ENCODE measurements around the gene SURF2.
"Not testable (repeated sequence)": the region's sequence is repeated elsewhere in the genome, so short reads cannot be mapped to it uniquely, and the experiment has no call there.

SURF2 gene

GRCh38 chr9:133357656-133358055 lies 1.3 kb downstream of the SURF2 start:
- no peak for DNase-seq

- no peak for DNase-seq
These were observed 3.2 kb downstream of the SURF2 start for GRCh38 chr9:133359399-133360175.

- no peak for DNase-seq
These were observed 4.3 kb downstream of the SURF2 start for GRCh38 chr9:133360400-133361393.

GRCh38 chr9:133361507-133362092 lies 5.2 kb downstream of the SURF2 start:
- no peak for DNase-seq

GRCh38 chr9:133362359-133363044 lies 6.2 kb downstream of the SURF2 start:
- DNase-seq, result no peak

- DNase-seq, result no peak
These were observed 10.1 kb downstream of the SURF2 start for GRCh38 chr9:133366435-133366834.

GRCh38 chr9:133367221-133367620 lies 10.9 kb downstream of the SURF2 start:
- DNase-seq, result no peak

- no peak for DNase-seq
These were observed 11.4 kb downstream of the SURF2 start for GRCh38 chr9:133367778-133368177.

GRCh38 chr9:133368249-133368881 lies 12.0 kb downstream of the SURF2 start:
- DNase-seq, result peak; percentile 47

- no peak for DNase-seq
These were observed 13.1 kb downstream of the SURF2 start for GRCh38 chr9:133369422-133369821.

- DNase-seq, result no peak
These were observed 13.6 kb downstream of the SURF2 start for GRCh38 chr9:133369933-133370332.

GRCh38 chr9:133370685-133371084 lies 14.3 kb downstream of the SURF2 start:
- no peak for DNase-seq

- DNase-seq, result no peak
These were observed 14.9 kb downstream of the SURF2 start for GRCh38 chr9:133371261-133371711.

GRCh38 chr9:133372144-133372543 lies 15.8 kb downstream of the SURF2 start:
- no peak for DNase-seq

- DNase-seq, result no peak
These were observed 18.3 kb downstream of the SURF2 start for GRCh38 chr9:133374612-133375115.

GRCh38 chr9:133375116-133375723 lies 18.9 kb downstream of the SURF2 start:
- DNase-seq, result no peak

- DNase-seq, result peak; percentile 84
These were observed 19.6 kb downstream of the SURF2 start, which contains the start of the genes STKLD1 and SURF4 for GRCh38 chr9:133375724-133376654. Gene STKLD1, plus strand, starts transcription at chr9:133376366. Its CDS starts 108 bp downstream, at chr9:133376474. Gene SURF4, minus strand, starts transcription at chr9:133376060. Its CDS starts 91 bp downstream, at chr9:133375969.

- not testable (repeated sequence) for DNase-seq
These were observed 20.9 kb downstream of the SURF2 start for GRCh38 chr9:133377280-133377679.

- DNase-seq, result no peak
These were observed 21.4 kb downstream of the SURF2 start for GRCh38 chr9:133377721-133378216.

Measured in NCI-H748 treated with DMSO at 0.1 percent for 48 hours (cell line).